OCI-LY7 (cell line): ENCODE results near the gene SUCLG1.

Source experiments
- EZH2phosphoT487 ChIP-seq: fragments of 200-600 bp; sonication (generic); IDR thresholded peaks from 2 replicates; pipeline ENCODE4 v1.6.1; 2018; ENCODE audit warnings: low read depth, borderline replicate concordance, mild to moderate bottlenecking, mixed run types, antibody characterized with exemption, low read length, moderate library complexity, mixed read lengths
- TF ChIP-seq, protein P1 (sequence below): fragments of 200-600 bp; sonication (generic); conservative IDR thresholded peaks from 2 replicates; pipeline ENCODE4 v1.5.1; 2014; ENCODE audit warnings: mild to moderate bottlenecking, antibody characterized with exemption, low read length, moderate library complexity, mixed read lengths

DNA sequence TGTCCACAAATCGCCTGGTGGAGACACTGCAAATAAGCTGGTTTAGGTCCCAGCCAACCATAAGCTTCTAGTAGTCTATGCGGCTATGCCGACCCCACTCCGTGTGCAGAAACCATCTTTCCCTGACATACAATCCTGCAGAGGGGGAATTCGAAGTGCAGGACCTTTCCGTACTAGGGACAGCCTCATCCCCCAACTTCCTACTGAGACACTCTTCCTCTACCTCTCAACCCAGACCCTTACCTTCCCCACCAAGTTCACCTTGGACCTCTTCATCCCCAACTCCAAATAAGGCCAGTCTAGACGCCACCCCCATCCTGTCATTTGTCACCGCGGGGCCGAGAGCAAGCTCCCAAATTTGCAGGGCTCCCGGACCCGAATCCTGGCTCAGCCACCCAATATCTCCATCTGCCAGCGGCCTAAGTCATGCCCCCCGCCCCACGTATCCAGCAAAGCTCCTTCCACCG is 496 bp downstream of the SUCLG1 start:
- TF ChIP-seq, protein P1, sequence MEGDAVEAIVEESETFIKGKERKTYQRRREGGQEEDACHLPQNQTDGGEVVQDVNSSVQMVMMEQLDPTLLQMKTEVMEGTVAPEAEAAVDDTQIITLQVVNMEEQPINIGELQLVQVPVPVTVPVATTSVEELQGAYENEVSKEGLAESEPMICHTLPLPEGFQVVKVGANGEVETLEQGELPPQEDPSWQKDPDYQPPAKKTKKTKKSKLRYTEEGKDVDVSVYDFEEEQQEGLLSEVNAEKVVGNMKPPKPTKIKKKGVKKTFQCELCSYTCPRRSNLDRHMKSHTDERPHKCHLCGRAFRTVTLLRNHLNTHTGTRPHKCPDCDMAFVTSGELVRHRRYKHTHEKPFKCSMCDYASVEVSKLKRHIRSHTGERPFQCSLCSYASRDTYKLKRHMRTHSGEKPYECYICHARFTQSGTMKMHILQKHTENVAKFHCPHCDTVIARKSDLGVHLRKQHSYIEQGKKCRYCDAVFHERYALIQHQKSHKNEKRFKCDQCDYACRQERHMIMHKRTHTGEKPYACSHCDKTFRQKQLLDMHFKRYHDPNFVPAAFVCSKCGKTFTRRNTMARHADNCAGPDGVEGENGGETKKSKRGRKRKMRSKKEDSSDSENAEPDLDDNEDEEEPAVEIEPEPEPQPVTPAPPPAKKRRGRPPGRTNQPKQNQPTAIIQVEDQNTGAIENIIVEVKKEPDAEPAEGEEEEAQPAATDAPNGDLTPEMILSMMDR = no peak
- TF ChIP-seq EZH2phosphoT487 = no peak
